ENCODE measurements around the gene ANKRD12.

ANKRD12 gene

DNA sequence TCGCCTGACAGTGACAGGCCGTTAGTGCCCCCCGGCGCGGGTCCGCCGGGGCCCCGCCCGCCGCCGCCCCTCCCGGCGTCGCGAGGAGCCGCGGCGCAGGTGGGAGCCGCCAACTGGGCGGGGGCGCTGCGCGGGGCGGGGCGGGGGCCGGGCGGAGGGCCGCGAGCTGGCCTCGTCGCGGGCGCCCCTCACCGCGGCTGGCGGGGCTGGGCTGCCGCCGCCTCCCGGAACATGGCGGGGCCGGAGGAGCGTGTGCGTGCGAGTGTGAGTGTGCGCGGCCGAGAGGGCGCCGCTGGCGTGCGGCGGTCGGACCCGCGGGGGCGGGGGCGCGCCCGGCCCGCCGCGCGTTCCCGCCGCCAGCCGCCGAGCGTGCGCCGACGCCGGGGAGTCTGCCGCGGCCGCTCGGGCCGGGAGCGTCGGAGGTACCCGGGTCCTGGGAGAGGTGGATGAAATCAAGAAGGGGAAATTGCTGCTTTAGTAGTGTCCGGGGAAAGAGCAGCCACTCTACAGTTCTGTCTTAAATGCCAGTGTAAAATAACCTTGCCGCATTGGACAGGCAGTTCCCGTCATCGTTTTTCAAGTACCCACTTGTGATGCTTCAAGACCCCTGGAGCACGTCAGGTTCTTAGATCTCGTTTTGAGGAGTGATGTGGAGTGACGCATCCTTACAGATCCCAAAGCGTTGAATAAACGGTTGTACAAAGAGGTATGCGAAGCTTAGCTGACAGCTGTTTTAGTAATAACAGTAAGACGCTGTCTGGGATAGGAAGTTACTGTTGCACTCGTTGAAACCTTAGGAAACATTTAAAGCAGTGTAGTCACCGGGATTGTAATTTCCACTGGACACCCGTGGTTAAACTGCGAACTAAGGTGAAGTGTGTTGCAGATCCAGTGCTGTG is 836 bp downstream of the ANKRD12 start:
- Histone ChIP-seq H3K79me2 (ENCODE audit: low read length) (peaks cover 90% of the 10 kb centered on the region), H2AFZ (ENCODE audit: low read depth, low read length) (no peak overlapping the region), H3K36me3 (replicated peaks; ENCODE audit: low read depth, low read length) (peaks cover 34% of the 10 kb centered on the region), H3K9ac (ENCODE audit: low read length) (peak overlapping the region; percentile 99), H3K4me3 (ENCODE audit: low read length) (peak overlapping the region; percentile 86), H3K27me3 (ENCODE audit: low read depth, low read length) (no peaks in the 10 kb centered on the region), H4K20me1 (ENCODE audit: insufficient read depth, low read length) (peaks cover 23% of the 10 kb centered on the region), H3K4me1 (ENCODE audit: low read length) (peaks cover 50% of the 10 kb centered on the region), H3K9me3 (ENCODE audit: insufficient read depth, low read length) (no peaks in the 10 kb centered on the region), H3K4me2 (ENCODE audit: low read length) (peak overlapping the region; percentile 96), H3K27ac (ENCODE audit: low read length) (peak overlapping the region; percentile 96)
- no peak for TF ChIP-seq CTCF (IDR thresholded peaks at IDR 0.05; ENCODE audit: low read depth, low read length)
- no peak for TF ChIP-seq EZH2phosphoT487 (IDR thresholded peaks at IDR 0.05; ENCODE audit: low read depth)

DNA sequence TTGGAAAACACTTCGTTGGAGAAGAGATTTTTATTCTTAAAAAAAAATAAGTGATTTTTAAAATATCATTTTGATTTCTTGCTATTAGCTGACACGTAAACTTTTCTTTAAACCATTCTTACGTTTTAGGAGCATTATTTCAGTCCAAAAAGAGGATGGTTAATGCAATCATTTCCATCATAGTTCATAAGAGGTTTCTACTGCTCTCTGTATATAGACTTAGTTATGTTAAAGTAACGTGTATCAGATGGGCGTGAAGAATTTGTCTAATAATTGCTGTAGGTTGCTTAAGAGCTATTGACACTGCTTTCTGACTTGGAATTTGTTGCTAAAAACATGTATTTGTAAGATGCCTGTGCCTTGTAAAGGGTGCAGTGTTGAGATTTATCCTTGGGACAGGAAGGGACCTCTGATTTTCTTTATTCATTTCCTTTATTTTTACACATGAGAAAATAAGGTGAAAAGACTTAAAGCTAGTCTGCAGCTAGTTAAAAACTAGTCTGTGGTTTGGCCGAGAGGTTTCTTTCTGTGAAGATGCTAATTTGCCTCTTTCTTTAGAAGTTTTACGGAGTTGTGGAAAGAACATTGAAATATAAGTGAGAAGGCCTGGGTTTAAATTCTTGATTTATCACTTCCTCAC is 2.9 kb downstream of the ANKRD12 start:
- Histone ChIP-seq H3K4me3 (ENCODE audit: low read length) (peak overlapping the region; percentile 86), H4K20me1 (ENCODE audit: insufficient read depth, low read length) (peaks cover 40% of the 10 kb centered on the region), H3K36me3 (replicated peaks; ENCODE audit: low read depth, low read length) (peaks cover 37% of the 10 kb centered on the region), H3K27ac (ENCODE audit: low read length) (peak overlapping the region; percentile 96), H3K79me2 (ENCODE audit: low read length) (peaks cover 90% of the 10 kb centered on the region), H3K9ac (ENCODE audit: low read length) (peak overlapping the region; percentile 99), H3K9me3 (ENCODE audit: insufficient read depth, low read length) (no peaks in the 10 kb centered on the region), H3K4me2 (ENCODE audit: low read length) (peak overlapping the region; percentile 96), H2AFZ (ENCODE audit: low read depth, low read length) (no peak overlapping the region), H3K27me3 (ENCODE audit: low read depth, low read length) (no peaks in the 10 kb centered on the region), H3K4me1 (ENCODE audit: low read length) (peaks cover 48% of the 10 kb centered on the region)
- TF ChIP-seq EZH2phosphoT487 (IDR thresholded peaks at IDR 0.05; ENCODE audit: low read depth) (no peak), CTCF (IDR thresholded peaks at IDR 0.05; ENCODE audit: low read depth, low read length) (no peak)

GRCh38 chr18:9140381-9140780 is 3.8 kb downstream of the ANKRD12 start:
- H3K79me2 ChIP-seq (ENCODE audit: low read length), result peaks cover 90% of the 10 kb centered on the region
- H3K27ac ChIP-seq (ENCODE audit: low read length), result peak overlapping the region; percentile 96
- H3K27me3 ChIP-seq (ENCODE audit: low read depth, low read length), result no peaks in the 10 kb centered on the region
- peaks cover 46% of the 10 kb centered on the region for H4K20me1 ChIP-seq (ENCODE audit: insufficient read depth, low read length)
- peak overlapping the region; percentile 96 for H3K4me2 ChIP-seq (ENCODE audit: low read length)
- H3K4me3 ChIP-seq (ENCODE audit: low read length), result peak overlapping the region; percentile 86
- H2AFZ ChIP-seq (ENCODE audit: low read depth, low read length), result no peak overlapping the region
- TF ChIP-seq CTCF (IDR thresholded peaks at IDR 0.05; ENCODE audit: low read depth, low read length) (no peak), EZH2phosphoT487 (IDR thresholded peaks at IDR 0.05; ENCODE audit: low read depth) (no peak)
- no peaks in the 10 kb centered on the region for H3K9me3 ChIP-seq (ENCODE audit: insufficient read depth, low read length)
- H3K4me1 ChIP-seq (ENCODE audit: low read length), result peaks cover 46% of the 10 kb centered on the region
- peaks cover 35% of the 10 kb centered on the region for H3K36me3 ChIP-seq (replicated peaks; ENCODE audit: low read depth, low read length)
- H3K9ac ChIP-seq (ENCODE audit: low read length), result peak overlapping the region; percentile 99

GRCh38 chr18:9140984-9141383 is 4.4 kb downstream of the ANKRD12 start:
- peaks cover 52% of the 10 kb centered on the region for H4K20me1 ChIP-seq (ENCODE audit: insufficient read depth, low read length)
- peaks cover 90% of the 10 kb centered on the region for H3K79me2 ChIP-seq (ENCODE audit: low read length)
- peak overlapping the region; percentile 99 for H3K9ac ChIP-seq (ENCODE audit: low read length)
- no peak overlapping the region for H2AFZ ChIP-seq (ENCODE audit: low read depth, low read length)
- no peaks in the 10 kb centered on the region for H3K27me3 ChIP-seq (ENCODE audit: low read depth, low read length)
- peaks cover 29% of the 10 kb centered on the region for H3K36me3 ChIP-seq (replicated peaks; ENCODE audit: low read depth, low read length)
- no peaks in the 10 kb centered on the region for H3K9me3 ChIP-seq (ENCODE audit: insufficient read depth, low read length)
- no peak for TF ChIP-seq CTCF (IDR thresholded peaks at IDR 0.05; ENCODE audit: low read depth, low read length)
- TF ChIP-seq EZH2phosphoT487 (IDR thresholded peaks at IDR 0.05; ENCODE audit: low read depth), result no peak
- peak overlapping the region; percentile 96 for H3K4me2 ChIP-seq (ENCODE audit: low read length)
- peak overlapping the region; percentile 96 for H3K27ac ChIP-seq (ENCODE audit: low read length)
- peak overlapping the region; percentile 86 for H3K4me3 ChIP-seq (ENCODE audit: low read length)
- peaks cover 50% of the 10 kb centered on the region for H3K4me1 ChIP-seq (ENCODE audit: low read length)
